Stimulated activated CD4-positive, alpha-beta T cell treated with anti-CD3 and anti-CD28 coated beads, Interleukin-4, amount 100 ng/mL, for 4 hours (primary cell): ENCODE measurements around the gene THSD8.

Source experiments
- DNase-seq, 2 experiments: peaks; one replicate each; pipeline ENCODE4 v3.0.0-alpha.2; 2020

The THSD8 gene

GRCh38 chr19:12801466-12802266, at the start of gene THSD8, which contains the start of gene PRDX2:
THSD8 (plus strand) TSS chr19:12802069; CDS start chr19:12802072, 3 bp downstream.
PRDX2 (minus strand) TSS chr19:12801800; CDS start chr19:12801261, 539 bp downstream.
- DNase-seq: peak; percentile 57 to 79

DNA sequence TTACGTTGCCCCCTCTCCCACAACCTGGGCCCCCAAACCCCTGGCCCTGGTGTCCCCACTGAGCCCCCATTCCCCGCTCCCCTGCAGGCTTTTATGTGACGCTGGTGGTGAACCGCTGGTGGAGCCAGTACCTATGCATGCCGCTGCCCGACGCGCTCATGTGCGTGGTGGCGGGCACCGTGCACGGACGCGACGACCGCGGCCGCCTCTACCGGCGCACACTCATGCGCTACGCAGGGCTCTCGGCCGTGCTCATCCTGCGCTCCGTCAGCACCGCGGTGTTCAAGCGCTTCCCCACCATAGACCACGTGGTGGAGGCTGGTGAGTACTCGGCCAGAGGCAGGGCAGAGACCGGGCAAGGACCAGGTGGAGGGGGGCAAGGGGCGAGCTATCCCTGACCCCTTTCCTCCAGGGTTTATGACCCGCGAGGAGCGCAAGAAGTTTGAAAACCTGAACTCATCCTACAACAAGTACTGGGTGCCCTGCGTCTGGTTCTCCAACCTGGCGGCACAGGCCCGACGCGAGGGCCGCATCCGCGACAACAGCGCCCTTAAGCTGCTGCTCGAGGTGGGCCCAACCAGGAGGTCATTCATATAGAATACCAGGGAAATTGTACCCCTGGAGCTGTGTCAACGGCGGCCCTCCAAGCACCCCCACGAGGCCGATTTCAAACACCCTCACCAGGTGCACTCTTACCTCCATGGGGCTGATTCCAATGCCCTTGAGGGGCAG, 47.2 kb upstream of the THSD8 start:
- no peak for DNase-seq

- no peak for DNase-seq
Measured at GRCh38 chr19:12756150-12756883, 45.6 kb upstream of the THSD8 start.

GRCh38 chr19:12757544-12758274, 44.2 kb upstream of the THSD8 start:
- peak; percentile 44 to 65 for DNase-seq

DNA sequence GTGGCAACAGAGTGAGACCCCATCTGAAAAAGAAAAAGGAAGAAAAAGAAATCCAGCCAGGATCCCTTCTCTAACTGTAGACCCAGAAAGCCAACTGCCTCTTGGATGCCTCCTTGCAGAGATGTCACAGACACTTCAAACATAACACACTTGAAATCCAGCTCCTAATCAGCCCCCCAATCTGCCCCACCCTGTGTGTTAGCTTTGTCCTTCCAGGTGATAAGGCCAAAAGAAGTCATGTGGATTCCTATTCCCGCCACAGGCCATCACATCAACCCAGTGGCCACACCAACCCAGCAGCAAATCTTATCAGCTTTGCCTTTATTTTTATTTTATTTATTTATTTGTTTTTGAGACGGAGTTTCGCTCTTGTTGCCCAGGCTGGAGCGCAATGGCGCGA, 42.2 kb upstream of the THSD8 start:
- no peak for DNase-seq

GRCh38 chr19:12763100-12763499, 38.8 kb upstream of the THSD8 start:
- DNase-seq: no peak

DNA sequence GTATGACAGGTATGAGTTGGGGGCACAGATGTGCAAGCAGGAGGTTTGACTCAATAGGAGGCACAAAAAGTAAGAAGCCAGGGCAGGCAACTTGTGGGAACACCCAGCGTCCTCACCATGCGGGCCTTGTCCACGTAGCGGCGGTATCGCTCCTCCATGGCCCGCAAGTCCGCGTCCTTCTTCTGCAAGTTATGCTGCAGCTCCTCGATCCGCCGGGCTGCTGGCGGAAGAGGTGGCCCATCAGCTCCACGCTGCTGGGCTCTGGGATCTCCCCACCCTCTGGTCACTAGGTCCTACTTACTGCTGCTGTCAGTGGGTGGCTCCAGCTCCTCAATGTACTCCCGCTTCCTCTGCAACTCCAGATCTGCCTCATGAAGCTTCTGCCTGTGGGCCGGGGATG, 37.2 kb upstream of the THSD8 start:
- DNase-seq: no peak

DNA sequence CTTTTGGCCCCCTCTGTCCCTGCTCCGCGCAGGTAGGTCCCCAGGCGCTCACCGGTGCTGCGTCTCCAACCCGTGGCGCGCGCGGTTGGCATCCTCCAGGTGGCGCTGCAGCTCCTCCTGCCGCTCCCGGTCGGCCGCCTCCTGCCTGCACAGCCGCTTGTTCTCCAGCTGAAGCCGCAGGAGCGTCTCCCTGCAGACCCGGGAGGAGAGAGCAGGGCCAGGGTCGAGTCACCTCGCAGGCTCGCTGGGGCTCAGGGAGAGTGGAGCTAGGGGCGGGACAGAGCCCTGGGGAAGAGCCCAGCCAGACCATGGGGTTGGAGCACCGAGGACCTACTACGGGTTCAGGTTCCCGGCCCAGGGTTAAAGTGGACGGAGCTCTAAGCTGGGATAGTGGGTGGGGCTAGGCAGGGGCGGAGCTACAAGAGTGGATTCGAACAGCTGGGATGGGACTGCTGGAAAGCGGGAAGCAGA, 35.8 kb upstream of the THSD8 start:
- peak; percentile 62 to 76 for DNase-seq

DNA sequence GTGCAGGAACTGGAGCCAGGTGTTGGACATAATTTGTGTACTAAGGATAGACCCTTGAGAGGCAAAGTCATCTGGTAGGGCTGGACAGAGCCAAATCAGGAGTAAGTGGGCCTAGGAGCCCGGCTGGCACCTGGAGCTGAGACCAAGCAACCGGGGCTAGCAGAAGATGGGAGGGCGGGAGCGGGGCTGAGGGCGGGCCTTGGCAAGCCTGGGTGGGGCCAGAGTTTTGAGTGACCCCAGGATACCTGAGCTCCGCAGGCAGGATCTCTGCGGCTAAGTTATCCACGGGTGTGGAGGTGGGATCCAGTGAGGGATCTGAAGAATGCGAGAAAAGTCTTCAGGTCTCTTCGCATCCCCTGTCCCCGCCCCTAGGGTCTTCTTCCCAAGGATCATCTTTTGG, 34.7 kb upstream of the THSD8 start:
- no peak for DNase-seq

GRCh38 chr19:12767666-12768065, 34.2 kb upstream of the THSD8 start:
- DNase-seq: no peak

- DNase-seq: peak; percentile 61 to 73
Measured at GRCh38 chr19:12769689-12770088, 32.2 kb upstream of the THSD8 start.

DNA sequence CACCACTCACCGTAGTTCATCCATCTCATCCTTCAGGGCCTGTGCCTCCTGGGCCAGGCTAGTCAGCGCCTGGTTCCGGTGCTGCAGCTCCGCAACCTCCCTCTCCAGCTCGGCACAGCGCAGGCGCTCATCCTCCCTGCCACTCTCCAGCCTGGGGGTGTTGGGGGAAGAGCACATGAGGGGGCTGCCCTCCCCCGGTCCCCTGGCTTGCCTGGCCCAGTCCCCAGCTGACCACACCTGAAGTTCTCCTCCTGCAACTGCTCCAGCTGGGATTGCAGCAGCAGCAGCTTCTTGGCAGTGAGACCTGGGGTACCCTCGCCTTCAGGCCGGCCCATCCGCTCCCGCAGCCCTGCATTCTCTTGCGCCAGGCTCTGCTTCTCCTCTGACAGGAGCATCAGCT, 30.9 kb upstream of the THSD8 start:
- DNase-seq: no peak

- DNase-seq: no peak
Measured at GRCh38 chr19:12772323-12772722, 29.5 kb upstream of the THSD8 start.

DNA sequence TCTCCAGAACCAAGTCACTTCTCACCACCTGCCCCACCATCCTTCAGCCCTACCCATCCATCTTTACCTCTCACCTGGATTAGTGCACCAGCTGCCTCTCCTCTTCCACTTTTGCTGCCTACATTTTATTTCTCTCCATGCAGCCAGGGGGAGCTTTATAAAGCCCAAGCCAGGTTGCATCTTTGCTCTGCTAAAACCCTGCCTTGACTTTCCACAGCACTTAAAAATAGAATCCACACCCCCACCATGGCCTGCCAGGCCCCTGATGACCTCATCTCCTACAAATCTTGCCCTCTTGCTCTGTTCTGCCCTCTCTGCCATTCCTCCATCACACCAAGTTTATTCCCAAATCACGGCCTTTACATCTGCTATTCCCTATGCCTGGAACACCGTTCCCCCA, 28.3 kb upstream of the THSD8 start:
- no peak for DNase-seq

- peak in 1 of 2 experiments; percentile 38 for DNase-seq
Measured at GRCh38 chr19:12774588-12775555, 27.0 kb upstream of the THSD8 start, which contains the start of gene HOOK2. HOOK2 (minus strand) TSS chr19:12775552; CDS start chr19:12775449, 103 bp downstream.

DNA sequence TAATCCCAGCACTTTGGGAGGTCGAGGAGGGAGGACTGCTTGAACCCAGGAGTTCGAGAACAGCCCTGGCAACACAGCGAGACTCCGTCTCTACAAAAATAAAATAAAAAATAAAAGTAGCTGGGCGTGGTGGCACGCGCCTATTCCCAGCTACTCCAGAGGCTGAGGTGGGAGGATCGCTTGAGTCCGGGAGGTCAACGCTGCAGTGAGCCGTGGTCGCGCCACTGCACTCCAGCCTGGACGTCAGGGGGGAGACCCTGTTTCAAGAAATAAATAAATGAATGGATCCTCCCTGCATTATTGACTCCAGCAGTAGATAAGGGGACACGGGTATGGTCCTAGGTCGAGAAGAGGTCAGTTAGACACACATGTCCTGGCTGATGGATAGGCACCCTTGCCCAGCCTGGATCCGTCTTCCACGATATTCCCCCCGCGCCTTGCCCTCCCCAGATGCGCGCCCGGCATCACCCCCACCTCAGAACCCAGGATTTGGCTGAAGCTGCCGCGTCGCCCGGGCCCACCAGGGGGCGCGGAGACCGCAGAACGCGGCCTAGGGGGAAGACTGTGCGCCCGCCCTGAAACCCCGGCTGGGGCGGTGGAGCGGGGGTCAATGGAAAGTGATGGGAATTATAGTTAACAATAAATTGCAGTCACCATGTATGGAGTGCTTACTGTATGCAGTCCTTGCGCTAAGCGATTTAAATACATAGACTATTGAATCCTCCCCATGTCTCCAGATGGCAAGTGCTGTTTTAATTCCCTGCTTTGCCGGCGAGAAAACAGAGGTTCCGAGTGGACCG, 24.5 kb upstream of the THSD8 start:
- peak; percentile 74 to 83 for DNase-seq

GRCh38 chr19:12778017-12778904, 23.6 kb upstream of the THSD8 start:
- peak in 1 of 2 experiments; percentile 47 for DNase-seq

DNA sequence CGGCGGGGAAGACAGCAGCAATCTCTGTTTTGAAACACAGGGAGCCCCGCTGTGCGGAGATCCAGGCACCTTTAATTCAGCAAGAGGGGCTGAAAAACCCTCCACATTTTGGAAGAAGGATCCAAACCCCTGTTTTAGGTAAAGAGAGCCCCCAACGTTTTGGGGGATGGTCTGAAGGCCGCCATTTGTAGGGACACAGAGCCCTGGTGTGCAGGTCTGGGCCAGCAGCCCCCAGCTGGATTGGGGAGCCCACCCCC, 23.0 kb upstream of the THSD8 start:
- DNase-seq: no peak

DNA sequence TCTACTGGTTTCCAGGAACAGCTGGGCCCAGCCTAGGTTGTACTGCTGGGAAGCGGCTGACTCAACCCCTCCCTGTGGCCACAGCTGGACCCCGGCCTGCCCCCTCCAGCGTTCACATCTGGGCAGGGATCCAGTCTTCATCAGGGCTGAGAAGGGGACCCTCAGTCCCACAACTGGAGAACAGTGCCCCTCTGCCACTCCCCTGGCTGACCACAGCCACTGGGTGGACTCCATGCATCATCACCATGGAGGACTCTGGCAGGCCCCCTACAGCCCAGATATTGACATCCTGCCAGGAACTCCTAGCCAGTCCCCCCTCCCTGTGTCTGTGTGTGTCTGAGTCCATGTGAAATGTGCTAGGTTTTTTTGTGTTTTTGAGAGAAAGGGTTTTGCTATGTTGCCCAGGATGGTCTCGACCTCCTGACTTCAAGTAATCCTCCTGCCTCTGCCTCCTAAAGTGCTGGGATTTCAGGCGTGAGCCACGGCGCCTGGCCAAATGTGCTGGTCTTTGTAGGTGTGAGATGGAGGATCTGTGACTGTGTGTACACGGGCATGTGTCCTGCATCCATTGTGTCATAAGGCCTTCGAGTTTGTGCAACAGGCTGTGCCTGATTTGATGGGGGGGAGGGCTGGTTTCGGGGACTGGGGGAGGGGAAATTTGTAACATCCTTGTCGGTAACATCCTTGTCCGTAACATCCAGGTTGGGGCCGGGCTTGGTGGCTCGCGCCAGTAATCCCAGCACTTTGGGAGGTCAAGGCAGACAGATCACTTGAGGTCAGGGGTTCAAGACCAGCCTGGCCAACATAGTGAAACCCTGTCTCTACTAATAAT, 22.5 kb upstream of the THSD8 start:
- DNase-seq: no peak
